NCI-H446 (cell line): ENCODE measurements around the gene MOB3A.

Source experiments
- DNase-seq, 2 experiments: peaks; one replicate each; lab custom pipeline; 2025; lab: John Stamatoyannopoulos, UW

The MOB3A gene

GRCh38 chr19:2123682-2124387 is 27.7 kb upstream of the MOB3A start:
- no peak for DNase-seq

DNA sequence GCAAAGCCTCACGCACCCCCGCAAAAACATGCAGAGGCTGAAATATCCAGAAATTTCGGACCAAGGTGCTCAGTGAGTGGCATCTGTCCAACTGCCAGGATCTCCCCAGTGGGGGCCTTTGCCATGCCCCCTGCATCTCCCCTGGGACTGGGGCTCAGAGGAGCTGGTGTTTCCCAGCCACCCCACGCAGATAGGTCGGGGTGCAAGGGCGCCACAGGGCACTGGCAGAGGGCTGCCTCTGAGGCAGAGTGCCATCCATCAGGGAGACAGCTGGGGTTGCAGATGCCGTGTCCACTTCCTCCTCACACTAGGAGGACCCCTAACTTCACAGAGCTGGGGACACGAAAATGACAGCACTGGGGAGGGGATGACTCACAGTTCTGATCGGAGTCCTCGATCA is 26.9 kb upstream of the MOB3A start:
- DNase-seq = no peak

- DNase-seq = no peak
These were observed 26.1 kb upstream of the MOB3A start for GRCh38 chr19:2122251-2122650.

- no peak for DNase-seq
These were observed 25.4 kb upstream of the MOB3A start for GRCh38 chr19:2121416-2122051.

DNA sequence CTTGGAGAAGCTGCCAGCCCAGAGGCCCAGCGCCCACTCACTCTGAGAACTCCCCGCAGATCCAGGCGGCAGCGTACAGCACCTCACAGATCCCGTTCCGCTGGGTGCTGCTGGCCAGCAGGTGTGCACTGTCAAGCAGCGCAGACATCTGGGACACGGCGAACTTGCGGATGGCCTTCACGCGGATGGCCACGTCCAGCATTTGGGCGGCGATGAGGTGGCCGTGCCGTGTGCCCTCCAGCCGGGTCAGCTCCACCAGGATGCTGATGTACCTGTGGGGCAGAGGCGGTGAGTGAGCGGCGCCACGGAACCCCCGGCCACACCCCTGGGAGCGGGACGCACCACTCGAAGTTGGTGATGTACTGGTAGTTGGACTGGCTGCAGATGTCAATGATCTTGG is 24.7 kb upstream of the MOB3A start:
- no peak for DNase-seq

DNA sequence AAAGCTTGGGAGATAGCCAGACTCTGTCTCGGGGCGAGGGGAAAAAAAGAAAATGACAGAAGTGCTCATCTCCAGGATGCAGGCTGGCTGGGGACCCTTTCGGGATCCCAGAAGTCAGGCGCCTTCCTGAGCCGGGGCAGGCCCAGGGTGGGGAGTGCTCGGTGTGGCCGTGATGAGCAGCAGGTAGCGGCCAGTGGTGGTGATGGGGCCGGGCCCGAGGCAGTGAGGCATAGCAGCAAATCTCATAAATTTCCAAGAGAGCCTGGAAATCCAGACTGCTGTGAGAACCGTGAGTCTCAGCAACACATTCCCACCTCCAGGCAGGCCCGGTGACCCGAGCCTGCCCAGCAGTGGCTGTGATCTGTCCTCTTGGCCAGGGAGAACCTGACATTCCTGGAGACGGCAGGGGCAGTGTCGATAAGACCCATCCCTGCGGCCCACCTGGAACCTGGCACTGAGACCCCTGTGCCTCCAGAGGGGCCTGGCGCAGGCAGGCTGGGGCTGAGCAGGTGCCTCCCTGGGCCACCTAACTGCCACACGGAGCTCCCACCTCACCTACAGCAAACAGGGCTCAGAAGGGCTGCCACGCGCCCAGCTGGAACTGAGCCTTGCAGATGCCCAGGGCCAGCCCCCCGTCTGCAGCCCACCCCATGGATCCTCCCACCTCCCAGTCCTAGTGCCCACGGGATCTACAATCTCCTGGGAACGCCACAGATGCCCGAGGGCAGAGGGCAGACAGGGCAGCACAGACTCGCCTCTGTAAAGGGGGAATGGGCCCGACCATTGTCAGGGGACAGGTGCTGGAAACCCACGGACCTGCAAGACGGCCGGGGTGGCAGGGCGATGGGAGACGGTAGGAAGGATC is 24.0 kb upstream of the MOB3A start:
- DNase-seq = no peak

DNA sequence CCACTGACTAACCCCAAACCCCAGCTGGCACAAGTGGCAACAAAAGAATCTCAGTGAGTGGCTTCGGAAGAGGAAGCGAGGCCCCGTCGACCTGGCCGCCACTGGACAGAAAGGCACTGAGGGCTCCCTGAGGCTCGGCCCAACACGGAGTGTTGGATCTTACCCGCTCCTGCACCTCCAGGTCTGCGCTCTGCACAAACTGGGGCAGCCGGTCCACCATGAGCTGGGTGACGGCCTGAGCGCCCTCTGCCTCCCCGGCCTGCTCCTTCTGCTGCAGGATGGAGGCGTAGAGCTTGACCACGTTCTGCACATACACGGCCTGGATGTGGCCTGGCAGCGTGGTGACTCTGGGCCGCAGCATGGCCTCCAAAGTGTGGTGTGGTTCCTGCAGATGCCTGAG is 22.3 kb upstream of the MOB3A start:
- DNase-seq = no peak

GRCh38 chr19:2117215-2117960 is 21.3 kb upstream of the MOB3A start:
- no peak for DNase-seq

GRCh38 chr19:2116507-2116906 is 20.4 kb upstream of the MOB3A start:
- DNase-seq = no peak

GRCh38 chr19:2115911-2116426 is 19.8 kb upstream of the MOB3A start:
- DNase-seq = no peak

GRCh38 chr19:2115324-2115723 is 19.2 kb upstream of the MOB3A start:
- no peak for DNase-seq

GRCh38 chr19:2114821-2115220 is 18.7 kb upstream of the MOB3A start:
- no peak for DNase-seq

DNA sequence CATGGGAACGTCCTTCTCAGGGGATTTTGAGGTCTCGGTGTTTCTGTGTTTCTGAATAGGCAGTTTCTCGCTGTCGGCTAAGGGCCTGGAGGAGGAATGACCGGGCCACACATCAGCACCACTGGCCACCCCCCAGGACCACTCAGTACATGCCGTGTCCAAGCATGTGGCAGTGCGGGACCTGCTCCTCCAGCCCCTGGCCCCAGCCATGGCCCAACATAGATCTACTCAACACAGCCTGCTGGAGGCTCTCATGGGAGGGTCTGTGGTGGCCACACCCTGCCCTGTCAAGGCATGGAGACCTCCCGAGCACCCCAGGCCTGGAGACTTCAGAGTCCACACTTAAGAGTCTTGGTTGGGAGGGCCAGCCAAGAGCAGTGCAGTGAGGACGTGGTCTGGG is 18.1 kb upstream of the MOB3A start:
- DNase-seq = no peak

DNA sequence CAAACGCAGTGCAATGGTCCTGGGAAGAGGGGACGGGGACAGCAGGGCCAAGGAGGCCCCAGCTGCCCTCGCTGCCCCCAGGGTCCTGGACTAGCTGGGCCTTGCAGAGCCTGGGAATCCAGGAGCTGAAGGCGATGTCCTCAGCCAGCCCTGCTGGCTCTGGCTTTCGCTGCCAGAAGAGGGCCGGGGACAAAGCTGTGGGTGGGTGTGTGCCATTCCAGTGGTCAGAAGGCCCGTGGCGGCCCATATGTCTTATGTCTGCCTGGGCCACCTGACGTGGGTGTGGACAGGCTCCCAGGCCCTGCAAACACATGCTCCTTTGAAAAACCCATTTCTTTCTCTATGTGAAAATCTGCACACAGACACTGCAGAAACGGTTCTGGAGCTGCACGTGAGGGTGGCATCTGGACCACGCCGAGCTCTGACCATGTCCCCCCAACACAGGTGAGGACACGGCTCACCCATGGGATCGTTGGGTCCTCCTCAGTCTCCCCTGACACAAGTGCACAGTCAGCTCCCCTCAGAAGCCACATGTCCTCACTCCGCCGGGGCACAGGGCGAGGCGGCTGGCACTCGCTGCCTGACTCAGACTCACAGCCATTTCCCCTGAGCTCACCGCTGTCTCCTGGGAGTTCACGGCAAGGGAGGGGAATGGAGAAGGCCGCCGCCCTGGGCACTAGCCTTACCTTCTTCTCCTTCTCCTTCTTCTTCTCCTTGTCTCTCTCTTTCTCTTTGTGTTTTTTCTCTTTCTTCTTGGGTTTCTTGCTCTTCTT is 17.5 kb upstream of the MOB3A start:
- DNase-seq = no peak

DNA sequence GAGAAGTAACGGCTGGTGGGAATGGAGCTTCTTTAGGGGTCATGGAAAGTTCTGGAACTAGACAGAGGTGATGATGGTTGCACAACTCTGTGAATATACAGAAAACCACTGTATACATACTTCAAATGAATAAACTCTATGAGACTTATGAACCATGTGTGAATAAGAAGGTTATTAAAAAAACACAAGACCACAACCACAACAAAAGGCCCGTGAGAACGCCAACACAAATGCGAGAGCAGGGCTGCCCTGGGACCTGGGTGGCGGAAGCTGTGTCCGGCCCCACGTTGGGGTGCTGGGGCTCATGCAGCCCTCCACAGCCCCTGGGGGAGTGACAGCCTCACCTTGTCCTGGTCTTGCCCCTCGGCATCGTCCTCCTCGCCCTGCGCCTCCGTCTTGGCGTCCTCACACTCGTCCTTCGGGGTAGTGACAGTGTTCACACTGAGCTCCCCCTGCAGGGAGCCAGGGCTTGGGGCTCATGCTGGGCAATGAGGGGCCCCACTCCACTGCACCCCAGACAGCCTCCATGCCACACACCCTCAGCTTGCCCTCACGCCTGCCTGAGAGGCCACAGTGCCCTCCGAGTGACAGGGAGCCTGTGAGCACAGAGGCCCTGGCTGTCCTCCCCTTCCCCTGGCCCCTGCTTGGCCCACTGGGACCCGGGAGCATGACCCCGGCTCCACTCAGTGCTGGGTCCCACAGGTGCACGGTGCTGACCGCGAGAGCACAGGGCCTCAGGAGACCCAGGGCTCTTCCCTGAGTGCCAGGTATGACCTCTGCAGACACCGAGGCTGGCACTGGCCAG is 16.6 kb upstream of the MOB3A start:
- DNase-seq = no peak

GRCh38 chr19:2111886-2112285 is 15.8 kb upstream of the MOB3A start:
- DNase-seq = no peak

GRCh38 chr19:2111425-2111824 is 15.3 kb upstream of the MOB3A start:
- no peak for DNase-seq

- DNase-seq = no peak
These were observed 14.7 kb upstream of the MOB3A start for GRCh38 chr19:2110822-2111221.

DNA sequence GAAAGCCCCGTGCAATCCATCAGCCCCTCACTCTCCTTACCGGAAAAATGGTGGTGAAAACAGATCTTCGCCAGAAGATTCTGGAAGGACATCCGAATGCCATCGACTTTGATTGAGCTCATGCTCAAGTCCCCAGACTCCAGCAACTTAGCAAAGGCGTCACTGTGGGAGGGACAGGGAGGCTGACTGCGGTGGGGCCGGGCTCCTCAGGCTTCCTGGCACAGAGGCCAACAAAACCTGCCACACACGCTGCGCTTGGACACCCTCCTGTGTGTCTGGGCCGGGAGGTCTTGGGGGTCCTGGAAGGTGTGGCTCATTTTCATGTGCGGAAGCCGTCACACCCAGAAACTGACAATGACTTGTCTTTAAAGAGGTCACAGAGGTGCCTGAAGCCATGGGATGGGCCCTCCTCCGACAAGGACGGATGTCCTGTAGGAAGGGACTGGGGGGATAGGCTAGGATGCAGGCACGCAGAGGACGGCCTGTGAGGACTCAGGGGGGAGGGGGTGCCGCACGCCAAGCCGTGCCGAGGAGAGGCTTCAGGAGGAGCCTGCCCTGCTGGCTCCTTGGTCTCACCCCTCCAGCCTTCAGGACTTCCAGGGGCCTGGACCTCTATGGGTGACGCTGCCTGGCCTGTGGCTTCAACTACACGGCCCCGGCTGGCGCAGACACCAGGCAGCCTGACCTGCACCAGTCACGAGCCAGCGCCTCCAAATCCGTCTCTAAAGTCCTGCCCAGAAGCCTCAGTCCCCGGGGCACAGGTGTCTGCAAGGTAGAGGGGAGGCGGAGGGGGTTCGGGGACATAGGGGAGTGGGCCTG is 13.1 kb upstream of the MOB3A start:
- DNase-seq = no peak
